CD4-positive, alpha-beta T cell (primary cell): ENCODE measurements around the gene VASP. TPM values are rescaled to one million over a fixed set of nuclear protein-coding genes. Genes with fewer than 3 reads are reported as not detected.

Source experiments
- ATAC-seq: fragments of 200-7000 bp; cut with Tn5 transposase; one replicate; pipeline ENCODE4 v1.10.0; 2022; ENCODE audit warnings: mild to moderate bottlenecking; ENCODE audit not compliant: poor library complexity
- CTCF ChIA-PET: fragments of 350-600 bp; sonication (Branson Sonifier 250); formaldehyde crosslinking; loops from one replicate; lab custom pipeline; 2021; ENCODE audit warnings: antibody characterized with exemption, inconsistent platforms; lab: Charles Lee
- POLR2A ChIA-PET: fragments of 350-600 bp; sonication (Branson Sonifier 250); formaldehyde crosslinking; loops from one replicate; lab custom pipeline; 2021; ENCODE audit warnings: antibody characterized with exemption, inconsistent platforms; lab: Charles Lee
- DNase-seq, 14 experiments: peaks; one replicate each; pipeline ENCODE4 v3.0.0-alpha.2; 2013 to 2020; ENCODE audit warnings: mixed read lengths in 2 of 14
- H3K27ac ChIP-seq, 2 donors: one replicate each; pipeline versions ENCODE4 v1.5.1 to v1.7.0; 2013; ENCODE audit warnings: low read length in 2 of 2, low read depth in 1 of 2, mild to moderate bottlenecking in 1 of 2
- H3K27me3 ChIP-seq, 2 experiments: 1 replicate in 1 of 2; 2 replicates in 1 of 2; pipeline versions ENCODE4 v1.6.1 to v1.7.0; 2013; ENCODE audit warnings: low read length in 2 of 2, control low read depth in 1 of 2, mild to moderate bottlenecking in 1 of 2, moderate library complexity in 1 of 2; ENCODE audit not compliant: insufficient read depth in 2 of 2, control insufficient read depth in 1 of 2
- H3K36me3 ChIP-seq: one replicate; pipeline ENCODE4 v1.6.1; 2013; ENCODE audit warnings: low read length, control low read depth; ENCODE audit not compliant: insufficient read depth
- H3K4me1 ChIP-seq: one replicate; pipeline ENCODE4 v1.6.1; 2013; ENCODE audit warnings: low read length, control low read depth; ENCODE audit not compliant: insufficient read depth
- H3K4me3 ChIP-seq: one replicate; pipeline ENCODE4 v1.5.1; 2013; ENCODE audit warnings: mild to moderate bottlenecking, low read length, moderate library complexity
- H3K9me3 ChIP-seq, 2 experiments: 1 replicate in 1 of 2; 2 replicates in 1 of 2; pipeline versions ENCODE4 v1.6.1 to v1.7.0; 2013; ENCODE audit warnings: low read length in 2 of 2, mild to moderate bottlenecking in 2 of 2, control low read depth in 1 of 2, moderate library complexity in 1 of 2; ENCODE audit not compliant: control insufficient read depth in 1 of 2, insufficient read depth in 1 of 2
- H3K27ac Mint-ChIP-seq: one replicate; pipeline ENCODE4 v1.8.0; 2020; ENCODE audit warnings: mixed read lengths
- H3K27me3 Mint-ChIP-seq: one replicate; pipeline ENCODE4 v1.8.0; 2021; ENCODE audit warnings: mixed read lengths
- H3K36me3 Mint-ChIP-seq: one replicate; pipeline ENCODE4 v1.8.0; 2021; ENCODE audit warnings: low read depth, mixed read lengths
- H3K4me1 Mint-ChIP-seq: one replicate; pipeline ENCODE4 v1.8.0; 2021; ENCODE audit warnings: low read depth, mixed read lengths
- H3K4me3 Mint-ChIP-seq: one replicate; pipeline ENCODE4 v1.8.0; 2020; ENCODE audit warnings: mild to moderate bottlenecking, mixed read lengths
- H3K9me3 Mint-ChIP-seq: one replicate; pipeline ENCODE4 v1.8.0; 2020; ENCODE audit warnings: mixed read lengths
- CTCF ChIP-seq: fragments of 200-600 bp; IDR thresholded peaks from one replicate; pipeline ENCODE4 v1.8.0; 2022; ENCODE audit warnings: antibody characterized with exemption, mild to moderate bottlenecking
- intact Hi-C, 2 experiments: fragments of 100-400 bp; cut with DNase I in 1 of 2; cut with micrococcal nuclease in 1 of 2; formaldehyde crosslinking; loops; one replicate each; pipeline versions ENCODE4 v1.15.1 to v1.9.0; 2023 to 2025; cut with DNase I, micrococcal nuclease
- total RNA-seq, 174 experiments: library from RNA in 2 of 174; stranded (reverse) in 2 of 174; gene quantifications; one replicate each; pipeline ENCODE4 v1.2.3 and lab custom pipeline; 2021 to 2026

Gene VASP
- total RNA-seq, 2 experiments from 2014 or later, result 49.9 to 55.5 TPM

GRCh38 chr19:45560038-45560437 is 52.8 kb downstream of the VASP start:
- Histone ChIP-seq H3K36me3 (no peaks in the 10 kb centered on the region), H3K4me3 (no peak overlapping the region), H3K27ac (no peak overlapping the region), H3K27me3 (no peaks in the 10 kb centered on the region), H3K9me3 (no peaks in the 10 kb centered on the region), H3K4me1 (peaks cover 40% of the 10 kb centered on the region)
- no peak for DNase-seq
- no peak for ATAC-seq
- intact Hi-C loops, result no loop called here
- H3K27me3 Mint-ChIP-seq, result no peaks in the 10 kb centered on the region
- ChIA-PET CTCF (no interaction called here), POLR2A (no interaction called here)
- H3K9me3 Mint-ChIP-seq, result no peaks in the 10 kb centered on the region
- no peak overlapping the region for H3K27ac Mint-ChIP-seq
- no peaks in the 10 kb centered on the region for H3K36me3 Mint-ChIP-seq
- no peak overlapping the region for H3K4me3 Mint-ChIP-seq
- peaks cover 52% of the 10 kb centered on the region for H3K4me1 Mint-ChIP-seq
- no peak for TF ChIP-seq CTCF

- H3K4me3 Mint-ChIP-seq, result no peak overlapping the region
- ATAC-seq (no peak), DNase-seq (no peak)
- Histone ChIP-seq H3K27me3 (no peaks in the 10 kb centered on the region), H3K27ac (no peak overlapping the region), H3K9me3 (no peaks in the 10 kb centered on the region), H3K36me3 (no peaks in the 10 kb centered on the region), H3K4me3 (no peak overlapping the region), H3K4me1 (peaks cover 40% of the 10 kb centered on the region)
- H3K4me1 Mint-ChIP-seq, result peaks cover 52% of the 10 kb centered on the region
- H3K27ac Mint-ChIP-seq, result peak overlapping the region; percentile 30
- TF ChIP-seq CTCF, result no peak
- ChIA-PET CTCF (no interaction called here), POLR2A (no interaction called here)
- no peaks in the 10 kb centered on the region for H3K27me3 Mint-ChIP-seq
- no peaks in the 10 kb centered on the region for H3K9me3 Mint-ChIP-seq
- intact Hi-C loops, result no loop called here
- H3K36me3 Mint-ChIP-seq, result no peaks in the 10 kb centered on the region
Measured at GRCh38 chr19:45560686-45561085, 53.4 kb downstream of the VASP start.

GRCh38 chr19:45564131-45564780 is 57.0 kb downstream of the VASP start:
- H3K4me1 ChIP-seq, result peaks cover 29% of the 10 kb centered on the region
- H3K36me3 ChIP-seq, result no peaks in the 10 kb centered on the region
- H3K9me3 Mint-ChIP-seq, result no peaks in the 10 kb centered on the region
- DNase-seq (peak in 1 of 14 experiments; percentile 39), ATAC-seq (peak; percentile 46)
- peaks cover 44% of the 10 kb centered on the region for H3K4me1 Mint-ChIP-seq
- CTCF ChIA-PET, result no interaction called here
- no peaks in the 10 kb centered on the region for H3K36me3 Mint-ChIP-seq
- TF ChIP-seq CTCF, result no peak
- peak overlapping the region; percentile 93 for H3K27ac Mint-ChIP-seq
- H3K4me3 Mint-ChIP-seq, result peak overlapping the region; percentile 54
- H3K4me3 ChIP-seq, result no peak overlapping the region
- intact Hi-C loops, result no loop called here
- H3K27me3 Mint-ChIP-seq, result no peaks in the 10 kb centered on the region
- H3K9me3 ChIP-seq, result no peaks in the 10 kb centered on the region
- peak overlapping the region; percentile 47 to 66 for H3K27ac ChIP-seq
- POLR2A ChIA-PET, result no interaction called here
- no peaks in the 10 kb centered on the region for H3K27me3 ChIP-seq
